Calu3 (cell line): ENCODE results near the gene CENPH. TPM values are rescaled to one million over a fixed set of nuclear protein-coding genes. Genes with fewer than 3 reads are reported as not detected.
"Not testable (repeated sequence)": the region's sequence is repeated elsewhere in the genome, so short reads cannot be mapped to it uniquely, and the experiment has no call there.

Source experiments
- BruUV-seq: library from RNA; stranded (reverse); fragments of 400-500 nt; replicated peaks from 2 replicates; lab custom pipeline; 2021; lab: Mats Ljungman, UMichigan
- CTCF ChIA-PET: fragments of 300-600 bp; sonication (Branson Sonifier 250); formaldehyde crosslinking; loops from one replicate; lab custom pipeline; 2022; ENCODE audit warnings: antibody characterized with exemption; lab: Charles Lee
- DNase-seq: peaks from one replicate; pipeline ENCODE4 v3.0.0; 2022
- H3K27ac Mint-ChIP-seq: one replicate; pipeline ENCODE4 v1.8.0; 2022; ENCODE audit warnings: mixed read lengths; ENCODE audit not compliant: unreplicated experiment
- H3K27me3 Mint-ChIP-seq: one replicate; pipeline ENCODE4 v1.8.0; 2022; ENCODE audit warnings: mixed read lengths; ENCODE audit not compliant: unreplicated experiment
- H3K36me3 Mint-ChIP-seq: one replicate; pipeline ENCODE4 v1.8.0; 2022; ENCODE audit warnings: mild to moderate bottlenecking, moderate library complexity, mixed read lengths; ENCODE audit not compliant: insufficient read depth, unreplicated experiment
- H3K4me1 Mint-ChIP-seq: one replicate; pipeline ENCODE4 v1.8.0; 2022; ENCODE audit warnings: mild to moderate bottlenecking, low read depth, mixed read lengths; ENCODE audit not compliant: unreplicated experiment
- H3K4me3 Mint-ChIP-seq: one replicate; pipeline ENCODE4 v1.8.0; 2022; ENCODE audit warnings: mild to moderate bottlenecking, low read depth, moderate library complexity, mixed read lengths; ENCODE audit not compliant: unreplicated experiment
- H3K9me3 Mint-ChIP-seq: one replicate; pipeline ENCODE4 v1.8.0; 2022; ENCODE audit warnings: low read depth, mixed read lengths; ENCODE audit not compliant: unreplicated experiment
- CTCF ChIP-seq: fragments of 200-600 bp; IDR thresholded peaks from one replicate; pipeline ENCODE4 v1.8.0; 2022; ENCODE audit warnings: antibody characterized with exemption; ENCODE audit not compliant: unreplicated experiment
- intact Hi-C: fragments of 100-400 bp; cut with micrococcal nuclease; formaldehyde crosslinking; loops from one replicate; pipeline ENCODE4 v1.10.0; 2022; ENCODE audit not compliant: unreplicated experiment
- total RNA-seq: library from RNA; stranded (reverse); gene quantifications from 2 replicates; pipeline ENCODE4 v1.2.3, GENCODE V29; 2022

CENPH gene
- total RNA-seq, 1 experiment from 2014 or later = 17.0 TPM

DNA sequence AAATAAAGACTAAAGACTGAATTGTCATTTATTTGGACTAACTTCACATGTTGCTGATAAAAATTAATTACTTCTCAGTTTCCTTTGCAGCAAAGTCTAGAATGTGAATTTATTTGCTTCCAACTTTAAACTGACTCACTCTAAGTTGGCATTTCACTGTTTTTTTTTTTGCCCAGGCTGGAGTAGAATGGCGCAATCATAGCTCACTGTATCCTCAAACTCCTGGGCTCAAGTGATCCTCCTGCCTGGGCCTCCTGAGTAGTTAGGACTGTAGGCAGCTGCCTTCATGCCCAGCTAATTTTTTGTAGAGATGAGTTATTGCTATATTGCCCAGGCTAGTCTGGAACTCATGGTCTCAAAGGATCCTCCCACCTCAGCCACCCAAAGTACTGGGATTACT lies 18.9 kb upstream of the CENPH start:
- Mint-ChIP-seq H3K27me3 (no peaks in the 10 kb centered on the region), H3K27ac (no peak overlapping the region), H3K9me3 (no peaks in the 10 kb centered on the region), H3K4me3 (no peak overlapping the region), H3K36me3 (peaks cover 59% of the 10 kb centered on the region), H3K4me1 (peaks cover 13% of the 10 kb centered on the region)
- no TSS peak for BruUV-seq
- CTCF ChIA-PET = no interaction called here
- TF ChIP-seq CTCF = no peak
- DNase-seq = no peak
- intact Hi-C loops = no loop called here

GRCh38 chr5:69170969-69171368 lies 18.4 kb upstream of the CENPH start:
- Mint-ChIP-seq H3K27me3 (no peaks in the 10 kb centered on the region), H3K4me3 (no peak overlapping the region), H3K27ac (no peak overlapping the region), H3K9me3 (no peaks in the 10 kb centered on the region), H3K36me3 (peaks cover 60% of the 10 kb centered on the region), H3K4me1 (peaks cover 9% of the 10 kb centered on the region)
- intact Hi-C loops = no loop called here
- no TSS peak for BruUV-seq
- TF ChIP-seq CTCF = no peak
- no peak for DNase-seq
- CTCF ChIA-PET = no interaction called here

- H3K36me3 Mint-ChIP-seq = peaks cover 12% of the 10 kb centered on the region
- intact Hi-C loops = loop anchor here (10.0 kb wide), 1 partner anchor 53 kb away; the partner anchor contains the start of gene CDK7
- H3K9me3 Mint-ChIP-seq, CTCF ChIA-PET, BruUV-seq, H3K27ac Mint-ChIP-seq, H3K27me3 Mint-ChIP-seq, H3K4me3 Mint-ChIP-seq, H3K4me1 Mint-ChIP-seq, DNase-seq: not testable (repeated sequence)
Observed at GRCh38 chr5:69181659-69182293, 7.6 kb upstream of the CENPH start.

GRCh38 chr5:69184621-69185020 lies 4.8 kb upstream of the CENPH start:
- intact Hi-C loops = loop anchor here (10.0 kb wide), 1 partner anchor 50 kb away; the partner anchor contains the start of gene CDK7
- no peak overlapping the region for H3K27ac Mint-ChIP-seq
- no peaks in the 10 kb centered on the region for H3K27me3 Mint-ChIP-seq
- H3K4me3 Mint-ChIP-seq = no peak overlapping the region
- DNase-seq = no peak
- CTCF ChIA-PET = no interaction called here
- TF ChIP-seq CTCF = no peak
- H3K9me3 Mint-ChIP-seq = no peaks in the 10 kb centered on the region
- H3K4me1 Mint-ChIP-seq = no peaks in the 10 kb centered on the region
- peaks cover 13% of the 10 kb centered on the region for H3K36me3 Mint-ChIP-seq
- no TSS peak for BruUV-seq

DNA sequence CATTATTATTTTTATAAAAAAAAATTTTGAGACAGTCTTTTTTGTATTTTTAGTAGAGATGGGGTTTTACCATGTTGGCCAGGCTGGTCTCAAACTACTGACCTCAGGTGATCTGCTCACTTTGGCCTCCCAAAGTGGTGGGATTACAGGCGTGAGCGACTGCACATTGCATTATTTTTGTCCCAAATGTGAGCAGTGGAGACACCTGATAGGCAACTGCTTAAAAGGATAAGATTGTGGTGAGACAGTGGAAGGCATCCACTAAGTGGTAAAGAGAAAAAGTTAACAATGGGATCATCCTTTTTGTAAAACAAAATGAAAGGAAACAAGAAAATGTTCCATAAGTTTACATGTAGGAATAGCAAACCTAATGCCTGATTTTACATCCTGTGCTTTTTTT lies 2.0 kb upstream of the CENPH start:
- no peak for TF ChIP-seq CTCF
- H3K27me3 Mint-ChIP-seq = no peaks in the 10 kb centered on the region
- BruUV-seq = no TSS peak
- no peaks in the 10 kb centered on the region for H3K4me1 Mint-ChIP-seq
- peaks cover 22% of the 10 kb centered on the region for H3K36me3 Mint-ChIP-seq
- no peaks in the 10 kb centered on the region for H3K9me3 Mint-ChIP-seq
- CTCF ChIA-PET = no interaction called here
- intact Hi-C loops = loop anchor here (10.0 kb wide), 1 partner anchor 47 kb away; the partner anchor contains the start of gene CDK7
- no peak for DNase-seq
- H3K4me3 Mint-ChIP-seq = no peak overlapping the region
- H3K27ac Mint-ChIP-seq = no peak overlapping the region
